ENCODE results near the gene TRPM4. TPM values are rescaled to one million over a fixed set of nuclear protein-coding genes. Genes with fewer than 3 reads are reported as not detected.
A peak's percentile ranks its signal among the peaks of the same experiment; 100 is the strongest.

The TRPM4 gene
- total RNA-seq (10 to 100 TPM; 11.8 to 29.7 (median 15.2) TPM), polyA plus RNA-seq (10 to 100 TPM; 19.2 to 47.1 TPM)

- intact Hi-C loops (cut with DNase I) = no loop called here
- DNase-seq (peak; percentile 90 to 97 (median 95)), ATAC-seq (peak; percentile 98), FAIRE-seq (no peak)
- H3K27ac ChIP-seq = peak within 1 kb of the TSS; percentile 35 to 87 (median 74)
- H3K4me1 ChIP-seq = peaks cover 0 to 6% (median 6%) of the 10 kb centered on the region in 3 donors
- H3K36me3 ChIP-seq = no peaks in the 10 kb centered on the region
- WGBS, 2 donors = 1% methylated on average over 32 to 41 of the region's 41 CpGs
- no peaks in the 10 kb centered on the region for H3K9me3 ChIP-seq
- peak within 1 kb of the TSS; percentile 55 to 87 (median 78) for H3K4me3 ChIP-seq
- no peaks in the 10 kb centered on the region for H3K27me3 ChIP-seq
- no peak for TF ChIP-seq CTCF (IDR thresholded peaks at IDR 0.05)
Observed at GRCh38 chr19:49157445-49158224, at the start of gene TRPM4. TSS of gene TRPM4 (plus strand) at chr19:49157792. CDS start at chr19:49157867, 75 bp downstream.

- H3K27me3 ChIP-seq = no peaks in the 10 kb centered on the region
- no peak overlapping the region for H3K4me3 ChIP-seq
- ATAC-seq (no peak), FAIRE-seq (no peak), DNase-seq (no peak)
- 85 to 90% methylated on average over 5 of the region's 5 CpGs for WGBS, 2 donors
- H3K4me1 ChIP-seq = peaks cover 0 to 7% (median 6%) of the 10 kb centered on the region in 3 donors
- no peaks in the 10 kb centered on the region for H3K9me3 ChIP-seq
- intact Hi-C loops (cut with DNase I) = no loop called here
- H3K36me3 ChIP-seq = peaks cover 0 to 44% (median 9%) of the 10 kb centered on the region in 3 donors
- no peak for TF ChIP-seq CTCF (IDR thresholded peaks at IDR 0.05)
- H3K27ac ChIP-seq = no peak overlapping the region
Observed at GRCh38 chr19:49109051-49109450, 48.5 kb upstream of the TRPM4 start.

GRCh38 chr19:49109569-49110233, 47.9 kb upstream of the TRPM4 start:
- FAIRE-seq (no peak), ATAC-seq (no peak), DNase-seq (no peak)
- WGBS, 2 donors = 87 to 96% methylated on average over 8 of the region's 8 CpGs
- no peak overlapping the region for H3K27ac ChIP-seq
- H3K4me3 ChIP-seq = no peak overlapping the region
- H3K9me3 ChIP-seq = no peaks in the 10 kb centered on the region
- H3K4me1 ChIP-seq = peaks cover 0 to 7% (median 6%) of the 10 kb centered on the region in 3 donors
- peaks cover 0 to 38% (median 9%) of the 10 kb centered on the region in 3 donors for H3K36me3 ChIP-seq
- intact Hi-C loops (cut with DNase I) = no loop called here
- no peak for TF ChIP-seq CTCF (IDR thresholded peaks at IDR 0.05)
- H3K27me3 ChIP-seq = no peaks in the 10 kb centered on the region

- TF ChIP-seq CTCF (IDR thresholded peaks at IDR 0.05) = no peak
- intact Hi-C loops (cut with DNase I) = no loop called here
- no peak for ATAC-seq
- Histone ChIP-seq H3K36me3 (peaks cover 0 to 30% (median 9%) of the 10 kb centered on the region in 3 donors), H3K27ac (no peak overlapping the region), H3K27me3 (no peaks in the 10 kb centered on the region), H3K9me3 (no peaks in the 10 kb centered on the region), H3K4me1 (peaks cover 0 to 7% (median 6%) of the 10 kb centered on the region in 3 donors), H3K4me3 (no peak overlapping the region)
- DNase-seq = no peak
- no peak for FAIRE-seq
- WGBS, 2 donors = 25 to 39% methylated on average over 3 of the region's 3 CpGs
Observed at GRCh38 chr19:49110567-49110966, 47.0 kb upstream of the TRPM4 start.

Data from pancreas (tissue), 10 donors.